ENCODE data around the gene WDFY4. TPM values are rescaled to one million over a fixed set of nuclear protein-coding genes. Genes with fewer than 3 reads are reported as not detected.

WDFY4 gene
- total RNA-seq, 4 donors from 2014 or later, result 5.0 to 16.5 (median 8.8) TPM

- H3K4me1 ChIP-seq, result no peaks in the 10 kb centered on the region
- no peaks in the 10 kb centered on the region for H3K9me3 ChIP-seq
- H3K4me3 ChIP-seq, result no peak overlapping the region
- TF ChIP-seq EP300 (IDR thresholded peaks at IDR 0.05) (no peak), POLR2A (IDR thresholded peaks at IDR 0.05) (no peak)
- no peaks in the 10 kb centered on the region for H3K27me3 ChIP-seq
- no peak overlapping the region for H3K27ac ChIP-seq
- WGBS, 2 donors, result 86 to 90% methylated on average over 2 of the region's 2 CpGs
- H3K36me3 ChIP-seq, result no peaks in the 10 kb centered on the region
- no peak for DNase-seq (ENCODE audit: low spot score in 2 of 2)
These were observed 253.6 kb downstream of the WDFY4 start for GRCh38 chr10:48938281-48938680.

GRCh38 chr10:48938990-48939536 lies 254.4 kb downstream of the WDFY4 start:
- Histone ChIP-seq H3K36me3 (no peaks in the 10 kb centered on the region), H3K9me3 (no peaks in the 10 kb centered on the region)
- 79 to 83% methylated on average over 6 of the region's 6 CpGs for WGBS, 2 donors

GRCh38 chr10:48939790-48940325 lies 255.2 kb downstream of the WDFY4 start, which contains the start of gene LRRC18:
TSS of gene LRRC18 (minus strand) at chr10:48939840. CDS start at chr10:48914155, 25,685 bp downstream.
- no peak for DNase-seq (ENCODE audit: low spot score in 2 of 2)
- TF ChIP-seq POLR2A (IDR thresholded peaks at IDR 0.05) (no peak), EP300 (IDR thresholded peaks at IDR 0.05) (no peak), CTCF (IDR thresholded peaks at IDR 0.05) (no peak)
- no peak within 1 kb of the TSS for H3K4me3 ChIP-seq
- H3K36me3 ChIP-seq, result no peaks in the 10 kb centered on the region
- 88 to 100% methylated on average over 2 of the region's 2 CpGs for WGBS, 2 donors
- no peak within 1 kb of the TSS for H3K27ac ChIP-seq
- H3K9me3 ChIP-seq, result no peaks in the 10 kb centered on the region
- H3K27me3 ChIP-seq, result no peaks in the 10 kb centered on the region
- no peaks in the 10 kb centered on the region for H3K4me1 ChIP-seq

More at GRCh38 chr10:48938990-48939536, 254.4 kb downstream of the WDFY4 start:
- Histone ChIP-seq H3K4me3 (no peak overlapping the region), H3K4me1 (no peaks in the 10 kb centered on the region), H3K27me3 (no peaks in the 10 kb centered on the region), H3K27ac (no peak overlapping the region)
- no peak for DNase-seq (ENCODE audit: low spot score in 2 of 2)
- TF ChIP-seq POLR2A (IDR thresholded peaks at IDR 0.05), result no peak
- TF ChIP-seq CTCF (IDR thresholded peaks at IDR 0.05), result no peak
- TF ChIP-seq EP300 (IDR thresholded peaks at IDR 0.05), result no peak

GRCh38 chr10:48940372-48940771 lies 255.7 kb downstream of the WDFY4 start:
- no peak for DNase-seq (ENCODE audit: low spot score in 2 of 2)
- Histone ChIP-seq H3K4me1 (no peaks in the 10 kb centered on the region), H3K36me3 (no peaks in the 10 kb centered on the region), H3K27me3 (no peaks in the 10 kb centered on the region), H3K27ac (no peak overlapping the region), H3K4me3 (no peak overlapping the region), H3K9me3 (no peaks in the 10 kb centered on the region)
- no peak for TF ChIP-seq EP300 (IDR thresholded peaks at IDR 0.05)
- TF ChIP-seq POLR2A (IDR thresholded peaks at IDR 0.05), result no peak
- TF ChIP-seq CTCF (IDR thresholded peaks at IDR 0.05), result no peak
- WGBS, 2 donors, result 93 to 94% methylated on average over 5 of the region's 5 CpGs

GRCh38 chr10:48940958-48941357 lies 256.3 kb downstream of the WDFY4 start:
- H3K4me1 ChIP-seq, result no peaks in the 10 kb centered on the region
- H3K27ac ChIP-seq, result no peak overlapping the region
- H3K27me3 ChIP-seq, result no peaks in the 10 kb centered on the region
- no peaks in the 10 kb centered on the region for H3K9me3 ChIP-seq
- no peak for DNase-seq (ENCODE audit: low spot score in 2 of 2)
- 50 to 66% methylated on average over 7 of the region's 7 CpGs for WGBS, 2 donors
- no peaks in the 10 kb centered on the region for H3K36me3 ChIP-seq
- no peak for TF ChIP-seq CTCF (IDR thresholded peaks at IDR 0.05)
- no peak for TF ChIP-seq EP300 (IDR thresholded peaks at IDR 0.05)
- no peak for TF ChIP-seq POLR2A (IDR thresholded peaks at IDR 0.05)
- no peak overlapping the region for H3K4me3 ChIP-seq
